Measurements from ENCODE around the gene FOCAD. TPM values are rescaled to one million over a fixed set of nuclear protein-coding genes. Genes with fewer than 3 reads are reported as not detected.

The FOCAD gene
- total and polyA plus RNA-seq, 7 donors = 7.4 to 51.5 (median 25.5) TPM

- H3K9me3 ChIP-seq = no peaks in the 10 kb centered on the region
- no peak overlapping the region for H3K27ac ChIP-seq
- no peak for TF ChIP-seq CTCF (IDR thresholded peaks at IDR 0.05)
- TF ChIP-seq POLR2A (IDR thresholded peaks at IDR 0.05) = no peak
- TF ChIP-seq EP300 (IDR thresholded peaks at IDR 0.05) = no peak
- TF ChIP-seq POLR2AphosphoS5 (IDR thresholded peaks at IDR 0.05) = no peak
- peaks cover 0 to 6% (median 0%) of the 10 kb centered on the region in 4 donors for H3K36me3 ChIP-seq
- 90 to 96% methylated on average over 2 of the region's 2 CpGs for WGBS, 2 donors
- no peak for DNase-seq
- intact Hi-C loops (cut with DNase I) = no loop called here
- H3K27me3 ChIP-seq = no peaks in the 10 kb centered on the region
- H3K4me3 ChIP-seq = no peak overlapping the region
- H3K4me1 ChIP-seq = peaks cover 0 to 32% (median 24%) of the 10 kb centered on the region in 4 donors
These were observed 294.2 kb downstream of the FOCAD start for GRCh38 chr9:20978249-20978648.

GRCh38 chr9:20980832-20981455 lies 296.9 kb downstream of the FOCAD start:
- peak overlapping the region in 1 of 4 donors; percentile 10 for H3K4me3 ChIP-seq
- H3K27ac ChIP-seq = peak overlapping the region; percentile 63 to 80 (median 74)
- H3K27me3 ChIP-seq = no peaks in the 10 kb centered on the region
- peaks cover 0 to 50% (median 34%) of the 10 kb centered on the region in 4 donors for H3K4me1 ChIP-seq
- peaks cover 0 to 6% (median 0%) of the 10 kb centered on the region in 4 donors for H3K36me3 ChIP-seq
- WGBS, 2 donors = 42 to 79% methylated on average over 3 of the region's 3 CpGs
- no peak for DNase-seq
- no peaks in the 10 kb centered on the region for H3K9me3 ChIP-seq
- TF ChIP-seq EP300 (IDR thresholded peaks at IDR 0.05) (no peak), POLR2AphosphoS5 (IDR thresholded peaks at IDR 0.05) (peak in 3 of 4 donors; percentile 27 to 53 (median 40))
- intact Hi-C loops (cut with DNase I) = loop anchor here (10.0 kb wide), 1 partner anchor 114 kb away; no protein-coding TSS in a partner anchor

GRCh38 chr9:20981486-20981885 lies 297.4 kb downstream of the FOCAD start:
- peaks cover 0 to 5% (median 0%) of the 10 kb centered on the region in 4 donors for H3K36me3 ChIP-seq
- DNase-seq = no peak
- H3K9me3 ChIP-seq = no peaks in the 10 kb centered on the region
- H3K27ac ChIP-seq = peak overlapping the region; percentile 63 to 80 (median 74)
- peak overlapping the region in 1 of 4 donors; percentile 10 for H3K4me3 ChIP-seq
- intact Hi-C loops (cut with DNase I) = loop anchor here (10.0 kb wide), 1 partner anchor 113 kb away; no protein-coding TSS in a partner anchor
- WGBS, 2 donors = 16 to 44% methylated on average over 2 of the region's 2 CpGs
- H3K27me3 ChIP-seq = no peaks in the 10 kb centered on the region
- H3K4me1 ChIP-seq = peaks cover 0 to 50% (median 34%) of the 10 kb centered on the region in 4 donors
- TF ChIP-seq POLR2AphosphoS5 (IDR thresholded peaks at IDR 0.05) (no peak), POLR2A (IDR thresholded peaks at IDR 0.05) (no peak), CTCF (IDR thresholded peaks at IDR 0.05) (no peak), EP300 (IDR thresholded peaks at IDR 0.05) (no peak)

- DNase-seq = no peak
- WGBS, 2 donors = 78 to 86% methylated on average over 3 of the region's 3 CpGs
- H3K4me1 ChIP-seq = peaks cover 0 to 62% (median 37%) of the 10 kb centered on the region in 4 donors
- no peaks in the 10 kb centered on the region for H3K27me3 ChIP-seq
- no peak overlapping the region for H3K4me3 ChIP-seq
- no peak for TF ChIP-seq POLR2A (IDR thresholded peaks at IDR 0.05)
- TF ChIP-seq EP300 (IDR thresholded peaks at IDR 0.05) = no peak
- no peak for TF ChIP-seq POLR2AphosphoS5 (IDR thresholded peaks at IDR 0.05)
- no peak for TF ChIP-seq CTCF (IDR thresholded peaks at IDR 0.05)
- H3K36me3 ChIP-seq = no peaks in the 10 kb centered on the region
- H3K9me3 ChIP-seq = no peaks in the 10 kb centered on the region
- H3K27ac ChIP-seq = peak overlapping the region in 2 of 4 donors; percentile 33 to 35
- intact Hi-C loops (cut with DNase I) = loop anchor here (10.0 kb wide), 1 partner anchor 110 kb away; no protein-coding TSS in a partner anchor
These were observed 300.4 kb downstream of the FOCAD start for GRCh38 chr9:20984506-20984905.

GRCh38 chr9:20985851-20986600 lies 302.0 kb downstream of the FOCAD start:
- H3K36me3 ChIP-seq = peaks cover 0 to 8% (median 6%) of the 10 kb centered on the region in 4 donors
- no peaks in the 10 kb centered on the region for H3K27me3 ChIP-seq
- DNase-seq = no peak
- H3K27ac ChIP-seq = no peak overlapping the region
- no peaks in the 10 kb centered on the region for H3K9me3 ChIP-seq
- no peak for TF ChIP-seq POLR2AphosphoS5 (IDR thresholded peaks at IDR 0.05)
- TF ChIP-seq CTCF (IDR thresholded peaks at IDR 0.05) = no peak
- no peak for TF ChIP-seq POLR2A (IDR thresholded peaks at IDR 0.05)
- no peak for TF ChIP-seq EP300 (IDR thresholded peaks at IDR 0.05)
- WGBS, 2 donors = 94 to 96% methylated on average over 6 of the region's 6 CpGs
- intact Hi-C loops (cut with DNase I) = loop anchor here (10.0 kb wide), 1 partner anchor 109 kb away; no protein-coding TSS in a partner anchor
- no peak overlapping the region for H3K4me3 ChIP-seq
- peaks cover 0 to 49% (median 31%) of the 10 kb centered on the region in 4 donors for H3K4me1 ChIP-seq
